Uterus (tissue), 4 donors: ENCODE results near the gene ELANE. TPM values are rescaled to one million over a fixed set of nuclear protein-coding genes. Genes with fewer than 3 reads are reported as not detected.

Source experiments
- DNase-seq, 2 donors: peaks; one replicate each; pipeline ENCODE4 v3.0.0-alpha.2; 2019 to 2020
- H3K27ac ChIP-seq, 2 donors: fragments of 200-600 bp; sonication (generic); 1 replicate in 1 of 2; 2 replicates in 1 of 2; pipeline ENCODE4 v1.5.1; 2016 to 2018
- H3K27me3 ChIP-seq, 2 donors: fragments of 200-600 bp; sonication (generic); one replicate each; pipeline ENCODE4 v1.5.1; 2018 to 2019; ENCODE audit warnings: control low read depth in 1 of 2
- H3K36me3 ChIP-seq, 2 donors: fragments of 200-600 bp; sonication (generic); one replicate each; pipeline ENCODE4 v1.5.1; 2019; ENCODE audit warnings: control low read depth in 1 of 2
- H3K4me1 ChIP-seq, 2 donors: fragments of 200-600 bp; sonication (generic); one replicate each; pipeline ENCODE4 v1.5.1; 2018 to 2019; ENCODE audit warnings: control low read depth in 1 of 2
- H3K4me3 ChIP-seq, 2 donors: fragments of 200-600 bp; sonication (generic); 1 replicate in 1 of 2; 2 replicates in 1 of 2; pipeline ENCODE4 v1.5.1; 2018 to 2019; ENCODE audit warnings: mild to moderate bottlenecking in 1 of 2
- H3K9me3 ChIP-seq, 2 donors: fragments of 200-600 bp; sonication (generic); one replicate each; pipeline ENCODE4 v1.5.1; 2019; ENCODE audit warnings: control low read depth in 1 of 2
- CTCF ChIP-seq, 4 experiments: fragments of 200-600 bp in 2 of 4; fragments of 450-650 bp in 2 of 4; sonication (generic) in 2 of 4; IDR thresholded peaks; one replicate each; pipeline ENCODE4 v1.5.1; 2016 to 2019; ENCODE audit warnings: antibody characterized with exemption in 4 of 4, mild to moderate bottlenecking in 2 of 4, moderate library complexity in 1 of 4
- POLR2A ChIP-seq, 2 donors: fragments of 450-650 bp; IDR thresholded peaks; one replicate each; pipeline ENCODE4 v1.6.1; 2016; ENCODE audit warnings: antibody characterized with exemption in 2 of 2, mild to moderate bottlenecking in 1 of 2, moderate library complexity in 1 of 2
- intact Hi-C: fragments of 100-400 bp; cut with DNase I; formaldehyde crosslinking; loops from one replicate; pipeline ENCODE4 v1.15.1; 2023; ENCODE audit warnings: low total_unique reads
- total RNA-seq, 4 donors: library from RNA; depleted of rRNA in 3 of 4; stranded (reverse); fragments of >200 nt in 3 of 4; gene quantifications; one replicate each; pipeline versions ENCODE4 v1.1.0 to v1.2.4, GENCODE V29; 2014 to 2023
- donor health status: DM: yes; HTN: yes; CAD: no.

Gene ELANE
- total RNA-seq, 4 donors from 2014 or later: 3.4 TPM; not detected in 3

DNA sequence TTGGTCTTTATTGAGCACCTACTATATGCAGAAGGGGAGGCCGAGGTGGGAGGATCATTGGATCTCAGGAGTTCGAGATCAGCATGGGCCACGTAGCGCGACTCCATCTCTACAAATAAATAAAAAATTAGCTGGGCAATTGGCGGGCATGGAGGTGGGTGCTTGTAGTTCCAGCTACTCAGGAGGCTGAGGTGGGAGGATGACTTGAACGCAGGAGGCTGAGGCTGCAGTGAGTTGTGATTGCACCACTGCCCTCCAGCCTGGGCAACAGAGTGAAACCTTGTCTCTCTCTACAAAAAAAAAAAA lies 11.2 kb downstream of the ELANE start:
- H3K27me3 ChIP-seq: peaks cover 0 to 20% of the 10 kb centered on the region in 2 donors
- no peak overlapping the region for H3K27ac ChIP-seq
- TF ChIP-seq CTCF (IDR thresholded peaks at IDR 0.05): no peak
- no peak for TF ChIP-seq POLR2A (IDR thresholded peaks at IDR 0.05)
- H3K4me1 ChIP-seq: peaks cover 0 to 17% of the 10 kb centered on the region in 2 donors
- no peak overlapping the region for H3K4me3 ChIP-seq
- intact Hi-C loops: loop anchor here (10.0 kb wide), 1 partner anchor 122 kb away; the partner anchor contains the start of gene WDR18
- no peaks in the 10 kb centered on the region for H3K36me3 ChIP-seq
- DNase-seq: no peak
- no peaks in the 10 kb centered on the region for H3K9me3 ChIP-seq

GRCh38 chr19:866769-867300 lies 14.7 kb downstream of the ELANE start:
- no peak for DNase-seq
- Histone ChIP-seq H3K4me1 (peaks cover 5 to 16% of the 10 kb centered on the region in 2 donors), H3K9me3 (no peaks in the 10 kb centered on the region), H3K4me3 (no peak overlapping the region), H3K27me3 (no peaks in the 10 kb centered on the region), H3K36me3 (no peaks in the 10 kb centered on the region), H3K27ac (no peak overlapping the region)
- intact Hi-C loops: loop anchor here (5.0 to 10.0 kb wide), 2 partner anchors 50 to 118 kb away; partner anchors contain the start of genes KISS1R and WDR18
- no peak for TF ChIP-seq POLR2A (IDR thresholded peaks at IDR 0.05)
- TF ChIP-seq CTCF (IDR thresholded peaks at IDR 0.05): no peak

DNA sequence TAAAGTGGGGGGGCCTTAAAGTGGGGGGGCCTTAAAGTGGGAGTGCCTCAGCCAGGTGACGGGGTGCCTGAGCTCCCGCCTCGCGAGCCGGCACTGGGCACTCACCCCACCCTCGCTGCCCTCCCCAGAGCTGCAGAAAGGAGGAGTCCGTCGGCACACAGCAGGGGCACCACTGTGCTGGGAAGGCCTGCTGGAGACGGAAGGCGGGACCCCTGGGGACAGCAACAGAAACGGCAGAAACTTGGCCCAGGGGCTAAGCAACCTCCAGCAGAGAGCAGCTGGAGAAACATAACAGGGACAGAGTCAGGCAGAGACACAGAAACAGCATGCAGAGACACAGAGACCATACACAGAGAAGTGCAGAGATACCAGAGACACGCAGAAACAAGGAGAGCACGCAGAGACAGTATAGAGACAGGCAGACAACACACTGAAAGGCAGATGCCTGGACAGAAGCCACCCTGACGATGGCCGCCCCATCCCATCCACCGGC lies 15.2 kb downstream of the ELANE start:
- TF ChIP-seq POLR2A (IDR thresholded peaks at IDR 0.05): no peak
- no peak for TF ChIP-seq CTCF (IDR thresholded peaks at IDR 0.05)
- no peaks in the 10 kb centered on the region for H3K27me3 ChIP-seq
- H3K9me3 ChIP-seq: no peaks in the 10 kb centered on the region
- DNase-seq: no peak
- H3K4me3 ChIP-seq: no peak overlapping the region
- peaks cover 5 to 21% of the 10 kb centered on the region in 2 donors for H3K4me1 ChIP-seq
- no peak overlapping the region for H3K27ac ChIP-seq
- H3K36me3 ChIP-seq: no peaks in the 10 kb centered on the region
- intact Hi-C loops: loop anchor here (5.0 to 10.0 kb wide), 2 partner anchors 50 to 117 kb away; partner anchors contain the start of genes KISS1R and WDR18

GRCh38 chr19:867855-868457 lies 15.9 kb downstream of the ELANE start:
- no peak overlapping the region for H3K4me3 ChIP-seq
- no peak overlapping the region for H3K27ac ChIP-seq
- no peak for DNase-seq
- no peaks in the 10 kb centered on the region for H3K27me3 ChIP-seq
- TF ChIP-seq CTCF (IDR thresholded peaks at IDR 0.05): no peak
- no peak for TF ChIP-seq POLR2A (IDR thresholded peaks at IDR 0.05)
- intact Hi-C loops: loop anchor here (5.0 to 10.0 kb wide), 2 partner anchors 49 to 117 kb away; partner anchors contain the start of genes KISS1R and WDR18
- H3K4me1 ChIP-seq: peaks cover 5 to 19% of the 10 kb centered on the region in 2 donors
- H3K36me3 ChIP-seq: no peaks in the 10 kb centered on the region
- H3K9me3 ChIP-seq: no peaks in the 10 kb centered on the region
